Left lobe of liver (tissue), 2 donors: ENCODE measurements around the gene USP9X. TPM values are rescaled to one million over a fixed set of nuclear protein-coding genes. Genes with fewer than 3 reads are reported as not detected.
"Not testable (repeated sequence)": the region's sequence is repeated elsewhere in the genome, so short reads cannot be mapped to it uniquely, and the experiment has no call there.

Experiments used
- ATAC-seq: fragments of 200-7000 bp; cut with Tn5 transposase; one replicate; pipeline ENCODE4 v1.9.1; 2020; ENCODE audit warnings: mild to moderate bottlenecking, moderate library complexity
- DNase-seq: peaks from one replicate; pipeline ENCODE4 v3.0.0-alpha.2; 2020; ENCODE audit warnings: low spot score
- total RNA-seq: library from RNA; stranded (reverse); gene quantifications from one replicate; pipeline ENCODE4 v1.2.1, GENCODE V29; 2021
- donor health status: DM: no; HTN: no; CAD: no; lungs with moderate emphysema.
- donor health status: DM: no; HTN: yes; CAD: no.

The USP9X gene, protein sequence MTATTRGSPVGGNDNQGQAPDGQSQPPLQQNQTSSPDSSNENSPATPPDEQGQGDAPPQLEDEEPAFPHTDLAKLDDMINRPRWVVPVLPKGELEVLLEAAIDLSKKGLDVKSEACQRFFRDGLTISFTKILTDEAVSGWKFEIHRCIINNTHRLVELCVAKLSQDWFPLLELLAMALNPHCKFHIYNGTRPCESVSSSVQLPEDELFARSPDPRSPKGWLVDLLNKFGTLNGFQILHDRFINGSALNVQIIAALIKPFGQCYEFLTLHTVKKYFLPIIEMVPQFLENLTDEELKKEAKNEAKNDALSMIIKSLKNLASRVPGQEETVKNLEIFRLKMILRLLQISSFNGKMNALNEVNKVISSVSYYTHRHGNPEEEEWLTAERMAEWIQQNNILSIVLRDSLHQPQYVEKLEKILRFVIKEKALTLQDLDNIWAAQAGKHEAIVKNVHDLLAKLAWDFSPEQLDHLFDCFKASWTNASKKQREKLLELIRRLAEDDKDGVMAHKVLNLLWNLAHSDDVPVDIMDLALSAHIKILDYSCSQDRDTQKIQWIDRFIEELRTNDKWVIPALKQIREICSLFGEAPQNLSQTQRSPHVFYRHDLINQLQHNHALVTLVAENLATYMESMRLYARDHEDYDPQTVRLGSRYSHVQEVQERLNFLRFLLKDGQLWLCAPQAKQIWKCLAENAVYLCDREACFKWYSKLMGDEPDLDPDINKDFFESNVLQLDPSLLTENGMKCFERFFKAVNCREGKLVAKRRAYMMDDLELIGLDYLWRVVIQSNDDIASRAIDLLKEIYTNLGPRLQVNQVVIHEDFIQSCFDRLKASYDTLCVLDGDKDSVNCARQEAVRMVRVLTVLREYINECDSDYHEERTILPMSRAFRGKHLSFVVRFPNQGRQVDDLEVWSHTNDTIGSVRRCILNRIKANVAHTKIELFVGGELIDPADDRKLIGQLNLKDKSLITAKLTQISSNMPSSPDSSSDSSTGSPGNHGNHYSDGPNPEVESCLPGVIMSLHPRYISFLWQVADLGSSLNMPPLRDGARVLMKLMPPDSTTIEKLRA (N-terminal part only)
- 44.5 TPM for total RNA-seq

DNA sequence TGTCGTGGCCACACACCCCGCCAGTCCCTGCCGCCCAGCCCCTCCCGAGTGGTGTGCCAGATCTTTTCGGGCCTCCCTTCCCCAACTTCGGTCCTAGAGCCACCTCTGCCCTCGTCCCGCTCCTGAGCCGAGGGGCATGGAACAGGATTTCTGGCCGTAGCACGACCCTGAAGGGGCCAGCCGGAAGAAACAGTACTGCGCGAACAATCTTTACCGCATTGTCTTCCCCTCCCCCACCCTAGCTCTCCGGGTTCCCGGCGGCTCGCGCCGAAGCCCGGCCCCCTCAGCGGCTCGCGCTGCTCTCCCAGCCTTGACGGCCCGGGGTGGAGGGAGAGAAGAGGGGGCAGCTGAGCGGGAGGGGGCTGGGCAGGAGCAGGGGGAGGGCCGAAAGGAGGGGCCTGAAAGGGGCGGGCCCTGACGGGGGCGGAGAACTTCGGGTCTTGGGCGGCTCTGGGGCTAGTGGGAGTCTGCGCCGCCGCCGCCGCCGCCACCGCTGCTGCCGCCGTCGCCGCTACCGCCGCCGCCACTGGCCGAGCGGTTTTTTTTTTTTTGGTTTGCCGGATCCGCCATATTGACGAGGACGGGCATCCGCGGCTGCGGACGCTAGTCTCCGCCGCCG lies at the start of gene USP9X:
Gene USP9X, plus strand, starts transcription at position 553 of the 619 bp plus-strand sequence. CDS start 38,184 bp downstream, outside the sequence.
- DNase-seq = peak; percentile 86
- peak; percentile 81 for ATAC-seq

DNA sequence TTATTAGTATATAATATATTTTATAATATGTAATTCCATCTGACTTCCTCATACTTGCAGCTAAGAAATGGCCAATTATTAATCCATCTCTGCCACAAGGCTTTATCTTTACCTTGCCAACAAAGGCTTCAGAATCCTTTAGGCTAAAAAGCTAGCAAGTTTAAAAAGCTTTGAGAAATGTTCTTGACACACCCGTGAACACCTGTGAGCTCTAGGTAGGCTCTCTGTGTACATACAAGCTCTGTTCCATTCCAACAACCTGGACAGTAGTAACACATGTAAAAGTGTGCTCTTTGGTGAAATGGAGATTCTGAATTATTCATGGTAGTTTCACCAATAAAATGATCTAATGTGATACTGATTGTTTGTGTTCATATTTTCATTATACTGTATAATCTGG lies 49.7 kb upstream of the USP9X start:
- ATAC-seq (no peak), DNase-seq (no peak)

DNA sequence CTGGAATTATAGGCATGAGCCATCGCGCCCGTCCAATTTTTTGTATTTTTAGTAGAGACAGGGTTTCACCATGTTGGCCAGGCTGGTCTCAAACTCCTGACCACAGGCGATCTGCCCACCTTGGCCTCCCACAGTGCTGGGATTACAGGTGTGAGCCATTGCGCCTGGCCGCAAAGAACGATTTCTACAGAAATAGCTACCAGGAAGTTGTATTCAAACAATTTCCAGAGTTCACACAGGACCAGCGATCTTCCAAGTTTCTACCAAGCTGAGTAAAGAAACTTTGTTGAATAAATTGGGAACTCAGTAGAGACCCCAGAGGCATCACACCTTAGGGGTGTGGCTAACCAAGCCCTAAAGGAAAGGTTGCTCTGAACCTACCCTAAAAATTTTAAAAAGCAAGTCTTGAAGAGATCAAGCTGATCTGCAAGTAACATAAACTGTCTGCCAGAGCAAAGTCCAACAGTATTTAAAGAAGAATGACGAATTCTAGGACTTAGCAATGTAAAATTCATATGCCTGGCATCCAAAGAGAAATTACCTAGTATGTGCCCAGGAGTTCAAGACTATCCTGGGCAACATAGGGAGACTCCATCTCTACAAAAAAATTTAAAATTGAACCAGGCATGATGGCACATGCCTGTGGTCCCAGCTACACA lies 48.4 kb upstream of the USP9X start:
- no peak for ATAC-seq
- no peak for DNase-seq

DNA sequence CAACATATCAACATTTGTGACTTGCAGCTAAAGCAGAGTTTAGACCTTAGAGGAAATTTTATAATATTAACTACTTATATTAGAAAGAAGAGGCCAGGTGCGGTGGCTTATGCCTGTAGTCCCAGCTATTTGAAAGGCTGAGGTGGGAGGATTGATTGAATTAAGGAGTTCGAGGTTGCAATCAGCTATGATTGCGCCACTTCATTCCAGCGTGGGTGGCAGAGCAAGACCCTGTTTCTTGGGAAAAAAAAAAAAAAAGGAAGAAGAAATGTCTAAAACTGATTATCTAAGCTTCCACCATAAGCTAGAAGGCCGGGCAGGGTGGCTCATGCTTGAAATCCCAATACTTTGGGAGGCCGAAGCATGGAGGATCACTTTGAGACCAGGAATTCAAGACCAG lies 42.0 kb upstream of the USP9X start:
- DNase-seq (no peak), ATAC-seq (no peak)

DNA sequence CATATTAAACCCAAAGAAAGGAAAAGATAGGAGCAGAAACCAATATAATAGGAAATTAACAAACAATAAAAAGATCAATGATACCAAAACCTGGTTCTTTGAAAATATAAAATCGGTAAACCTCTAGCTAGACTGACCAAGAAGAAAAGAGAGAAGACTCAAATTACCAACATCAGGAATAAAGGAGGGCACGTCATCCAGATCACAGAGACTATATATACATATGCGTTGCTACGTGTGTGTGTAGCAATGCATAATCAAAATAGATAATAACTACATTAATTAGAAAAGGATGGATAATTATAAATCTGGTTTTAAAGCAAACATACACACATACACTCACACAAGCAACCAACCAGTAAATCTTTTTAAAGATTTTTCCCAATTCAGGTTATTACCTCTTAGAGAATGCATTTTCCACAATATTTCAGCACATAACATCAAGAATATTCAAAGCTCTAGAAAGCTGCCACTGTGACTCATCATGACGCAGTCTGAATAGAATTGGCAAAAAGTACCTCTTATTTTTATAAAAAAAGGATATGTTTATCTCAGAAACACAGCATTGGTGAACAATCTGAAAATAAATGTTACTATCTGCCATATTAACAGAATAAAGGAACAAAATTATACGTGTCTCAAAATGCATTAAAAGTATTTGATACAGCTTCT lies 41.4 kb upstream of the USP9X start:
- DNase-seq = no peak

DNA sequence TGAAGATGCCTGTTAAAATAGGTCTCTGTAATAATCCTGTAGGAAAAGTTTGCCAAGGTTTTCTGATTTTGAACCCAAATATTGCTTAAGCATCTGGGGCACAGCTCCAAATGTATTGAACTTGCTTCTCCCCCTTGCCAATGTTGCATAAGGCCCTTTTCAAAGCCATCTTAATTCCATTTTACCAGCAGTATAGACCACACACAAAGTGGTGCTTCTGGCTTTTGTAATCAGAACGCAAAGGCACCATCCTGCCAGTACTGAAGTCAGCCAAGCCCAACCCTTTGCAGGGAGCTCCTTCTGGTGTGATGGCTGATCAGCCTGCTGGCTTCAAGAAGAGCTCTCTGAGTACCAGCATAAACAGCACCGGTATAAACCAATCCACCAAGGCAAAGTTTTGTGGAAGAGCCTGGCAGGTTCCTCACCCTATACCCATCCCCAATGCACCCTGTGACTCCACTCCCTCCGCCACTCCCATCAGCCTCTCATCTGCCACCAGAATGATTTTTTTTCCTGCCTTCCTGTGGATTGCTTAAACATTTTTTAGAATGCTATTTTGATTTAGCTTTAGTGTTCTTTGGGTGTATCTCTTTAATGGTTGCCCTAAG lies 39.2 kb upstream of the USP9X start:
- peak; percentile 52 for ATAC-seq
- DNase-seq = peak; percentile 56

More for the DNA sequence above, 41.4 kb upstream of the USP9X start:
- ATAC-seq = no peak

DNA sequence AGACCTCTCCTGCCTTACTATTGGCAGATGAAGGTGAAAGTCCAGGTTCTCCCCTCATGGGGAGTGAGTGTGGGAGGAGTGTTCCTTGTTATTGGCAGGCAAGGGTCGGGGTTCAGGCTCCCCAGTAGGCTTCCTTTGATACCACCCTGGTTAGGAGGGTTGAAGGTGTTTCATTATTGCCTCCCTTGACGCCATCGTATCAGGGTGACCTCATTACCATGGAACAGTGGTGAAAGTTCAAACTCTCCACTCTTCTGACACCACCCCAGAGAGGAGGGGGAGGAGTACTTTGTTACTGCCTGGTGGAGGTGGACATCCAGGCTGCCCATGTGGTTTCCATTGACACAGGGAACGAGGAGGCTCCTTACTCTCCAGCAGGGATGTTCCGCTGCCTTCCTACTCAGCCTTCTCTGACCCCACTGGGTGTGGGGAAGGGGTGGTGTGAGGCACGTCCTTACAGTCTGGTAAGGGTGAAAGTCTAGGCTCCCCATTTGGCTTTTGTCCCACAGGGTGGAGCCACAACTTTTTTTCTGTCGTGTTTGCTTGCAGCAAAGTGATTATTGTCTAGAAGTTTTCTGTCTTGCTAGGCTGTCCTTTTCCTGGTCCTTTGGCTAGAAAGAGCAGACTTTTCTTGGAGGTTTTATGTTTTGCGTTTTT lies 37.2 kb upstream of the USP9X start:
- peak; percentile 78 for ATAC-seq
- DNase-seq = peak; percentile 61

DNA sequence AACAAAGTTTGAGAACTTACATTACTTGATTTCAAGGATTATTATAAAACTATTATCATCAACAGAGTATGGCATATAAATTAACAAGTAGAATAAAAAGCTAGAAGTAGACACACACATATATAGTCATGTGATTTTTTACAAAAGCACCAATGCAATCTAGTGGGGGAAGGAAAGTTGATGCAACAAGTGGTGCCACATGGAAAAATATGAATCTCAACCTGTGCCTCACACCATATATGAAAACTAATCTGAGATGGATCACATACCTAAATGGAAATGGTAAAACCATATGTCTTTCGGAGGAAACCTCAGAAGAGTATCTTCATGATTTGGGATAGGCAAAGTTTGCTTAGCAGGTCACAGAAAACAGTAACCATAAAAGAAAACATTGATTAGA lies 34.9 kb upstream of the USP9X start:
- ATAC-seq = no peak
- no peak for DNase-seq

DNA sequence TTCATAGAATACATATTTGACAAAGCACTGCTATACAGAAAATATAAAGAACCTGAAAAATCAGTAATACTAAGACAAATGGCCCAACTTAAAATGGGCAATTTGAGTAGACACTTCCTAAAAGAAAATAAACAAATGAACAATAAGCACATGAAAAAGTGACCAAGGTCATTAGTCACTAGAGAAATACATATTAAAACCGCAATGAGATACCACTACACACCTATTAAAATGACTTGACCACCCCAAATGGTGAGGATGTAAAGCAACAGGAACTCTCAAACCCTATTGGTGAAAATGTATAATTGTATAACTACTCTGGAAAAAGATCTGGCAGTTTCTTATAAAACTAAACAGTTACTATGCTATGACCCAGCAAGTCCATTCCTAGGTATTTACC lies 34.0 kb upstream of the USP9X start:
- DNase-seq (no peak), ATAC-seq (no peak)

DNA sequence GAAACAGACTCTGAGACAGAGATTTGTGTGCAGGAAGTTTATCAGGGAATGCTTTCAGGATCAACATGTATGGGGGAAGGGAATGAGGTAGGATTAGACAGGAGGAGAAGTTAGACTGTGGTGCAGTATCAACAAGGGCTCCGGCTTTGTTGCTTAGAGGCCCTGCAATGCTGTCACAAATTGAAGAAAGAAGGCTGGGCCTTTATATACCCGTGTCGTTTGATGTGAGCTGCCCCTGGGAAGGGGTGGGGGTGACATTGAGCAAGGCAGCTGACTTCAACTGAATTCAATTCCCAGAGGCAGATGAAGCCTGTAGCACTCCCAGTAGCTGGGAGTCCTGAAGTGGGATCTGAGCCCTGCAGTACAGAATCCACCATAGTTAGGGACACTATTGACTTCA lies 29.5 kb upstream of the USP9X start:
- ATAC-seq = no peak

DNA sequence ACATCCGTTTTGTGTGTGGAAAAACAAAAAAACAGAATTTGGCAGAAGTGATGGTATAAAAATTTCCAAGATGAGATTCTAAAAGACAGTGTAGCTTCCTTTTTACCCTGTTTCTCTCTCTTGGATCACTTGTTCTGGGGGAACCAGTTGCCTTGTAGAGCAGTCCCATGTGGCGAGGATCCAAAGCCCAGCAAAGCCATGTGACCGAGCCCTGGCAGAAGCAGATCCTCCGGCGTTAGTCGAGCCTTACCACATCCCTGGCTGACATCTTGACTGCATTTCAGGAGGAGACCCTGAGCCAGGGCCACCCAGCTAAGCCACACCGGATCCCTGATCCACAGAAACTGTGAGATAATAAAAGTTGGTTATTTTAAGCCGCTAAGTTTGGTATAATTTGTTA lies 22.0 kb upstream of the USP9X start:
- not testable (repeated sequence) for ATAC-seq, DNase-seq

More for the DNA sequence above, 29.5 kb upstream of the USP9X start:
- no peak for DNase-seq

DNA sequence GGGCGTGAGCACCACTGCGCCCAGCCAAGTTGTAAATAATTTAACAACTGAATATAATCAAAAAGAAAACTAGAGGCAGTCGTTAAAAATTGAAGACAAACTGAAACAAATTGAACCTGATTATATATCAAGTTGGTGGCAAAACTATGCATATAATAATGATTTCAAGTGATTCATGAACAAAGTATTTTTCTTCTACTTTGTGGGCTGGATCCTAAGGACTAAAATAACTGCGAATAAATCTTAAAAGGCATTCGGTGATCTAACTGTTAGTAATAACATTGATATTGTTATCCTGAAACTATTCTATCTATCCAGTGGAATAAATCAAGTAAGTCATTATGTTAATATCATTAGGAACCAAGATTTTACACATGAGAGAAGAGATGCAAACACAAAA lies 21.2 kb upstream of the USP9X start:
- DNase-seq = no peak
- no peak for ATAC-seq

DNA sequence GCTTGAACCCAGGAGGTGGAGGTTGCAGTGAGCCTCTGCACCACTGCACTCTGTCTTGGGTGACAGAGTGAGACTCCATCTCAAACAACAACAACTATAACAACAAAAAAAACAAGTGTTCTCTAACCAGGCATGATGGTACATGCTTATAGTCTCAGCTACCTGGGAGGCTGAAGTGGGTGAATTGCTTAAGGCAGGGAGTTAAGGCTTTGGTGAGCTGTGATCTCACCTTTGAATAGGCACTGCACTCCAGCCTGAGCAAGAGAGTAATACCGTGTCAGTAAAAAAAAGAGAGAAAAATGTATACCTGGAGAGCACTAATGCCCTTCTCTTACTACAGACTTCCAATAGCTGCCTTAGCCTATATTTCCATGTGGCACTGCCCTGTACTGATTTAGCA lies 18.9 kb upstream of the USP9X start:
- ATAC-seq = no peak
- no peak for DNase-seq

DNA sequence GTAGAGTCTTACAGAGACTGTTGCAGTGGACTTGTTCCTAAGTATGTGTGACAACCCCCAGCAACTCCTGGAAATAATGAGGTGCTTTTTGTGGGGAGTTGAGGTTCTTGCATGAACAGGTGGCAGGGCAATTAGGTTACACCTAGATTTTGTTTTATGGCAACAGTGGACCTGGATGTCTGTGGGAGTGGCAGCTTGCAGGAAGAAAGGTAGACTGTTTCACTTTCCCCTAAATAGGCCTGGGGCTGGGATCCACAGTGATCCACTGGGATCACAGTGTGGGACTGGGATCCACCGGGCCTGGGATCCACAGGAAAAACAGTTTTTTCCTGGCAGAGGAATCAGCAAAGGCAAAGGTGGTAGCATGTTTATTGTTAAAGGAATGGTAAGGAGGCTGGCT lies 18.3 kb upstream of the USP9X start:
- ATAC-seq (no peak), DNase-seq (no peak)

DNA sequence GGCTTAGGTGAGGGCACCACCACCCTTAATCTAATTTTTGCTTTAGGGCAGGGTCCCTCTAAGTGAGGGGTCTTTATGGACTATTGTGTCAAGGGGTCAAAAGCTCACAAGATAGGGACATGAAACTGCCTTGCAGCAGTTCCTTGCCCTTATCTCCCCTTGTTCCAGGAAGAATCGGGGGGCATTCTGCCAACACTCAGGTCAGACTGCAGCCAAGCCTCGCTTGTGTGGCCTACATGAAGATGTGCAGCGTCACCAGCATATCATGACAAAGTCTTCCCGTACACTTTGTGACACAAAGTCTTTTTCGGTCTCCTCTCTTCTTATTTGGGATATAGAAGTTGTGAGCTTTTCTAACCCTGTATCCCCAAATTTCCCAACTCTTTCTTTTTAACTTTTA lies 17.5 kb upstream of the USP9X start:
- ATAC-seq (no peak), DNase-seq (no peak)

DNA sequence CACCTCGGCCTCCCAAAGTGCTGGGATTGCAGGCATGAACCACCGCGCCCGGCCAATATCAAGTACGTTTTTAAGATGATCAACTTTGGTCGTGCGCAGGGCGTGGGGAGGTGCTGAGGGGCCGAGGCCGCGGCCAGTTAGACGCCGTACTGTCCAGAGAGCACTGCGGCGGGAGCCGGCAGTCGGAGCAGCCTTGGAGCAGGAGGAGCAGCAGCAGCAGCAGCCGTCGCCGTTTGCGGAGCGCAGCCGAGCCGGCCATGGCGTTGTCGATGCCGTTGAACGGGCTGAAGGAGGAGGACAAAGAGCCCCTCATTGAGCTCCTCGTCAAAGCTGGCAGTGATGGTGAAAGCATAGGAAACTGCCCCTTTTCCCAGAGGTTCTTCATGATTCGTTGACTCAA lies 8.5 kb upstream of the USP9X start:
- no peak for DNase-seq
- no peak for ATAC-seq

DNA sequence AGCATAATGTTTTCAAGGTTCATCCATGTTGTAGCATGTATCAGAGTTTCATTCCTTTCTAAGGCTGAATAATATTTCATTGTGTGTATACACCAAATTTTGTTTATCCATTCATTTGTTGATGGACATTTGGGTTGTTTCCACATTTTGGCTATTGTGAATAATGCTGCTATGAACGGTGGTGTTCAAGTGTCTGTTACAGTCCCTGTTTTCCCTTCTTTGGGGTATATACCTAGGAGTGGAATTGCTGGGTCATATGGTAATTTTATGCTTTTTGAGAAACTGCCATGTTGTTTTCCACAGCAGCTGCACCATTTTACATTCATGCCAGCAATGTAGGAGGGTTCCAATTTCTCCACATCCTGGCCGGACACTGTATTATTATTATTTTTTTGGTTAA lies 3.4 kb upstream of the USP9X start:
- ATAC-seq = no peak
- DNase-seq = no peak

DNA sequence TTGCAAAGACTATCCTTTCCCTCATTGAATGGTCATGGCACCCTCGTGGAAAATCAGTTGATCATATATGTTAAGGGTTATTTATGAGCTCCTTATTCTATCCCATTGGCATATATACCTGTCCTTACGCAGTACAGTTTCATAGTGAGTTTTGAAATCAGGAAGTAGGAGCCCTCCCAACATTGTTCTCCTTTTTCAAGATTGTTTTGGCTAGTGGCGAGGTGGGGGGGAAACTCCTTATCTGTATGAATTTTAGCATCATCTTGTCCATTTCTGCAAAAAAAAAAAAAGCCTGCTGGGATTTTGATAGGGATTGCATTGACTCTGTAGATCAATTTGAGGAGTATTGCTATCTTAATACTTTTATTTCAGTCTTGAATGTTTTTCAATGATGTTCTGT lies 2.5 kb upstream of the USP9X start:
- no peak for DNase-seq
- no peak for ATAC-seq
